HG02623 (cell line): ENCODE measurements around the gene CDC14C.
"Not testable (repeated sequence)": the region's sequence is repeated elsewhere in the genome, so short reads cannot be mapped to it uniquely, and the experiment has no call there.

Experiments
- ATAC-seq: cut with Tn5 transposase; IDR thresholded peaks from one replicate; pipeline ENCODE4 v1.9.1; 2021; ENCODE audit warnings: moderate library complexity; ENCODE audit not compliant: unreplicated experiment

The CDC14C gene

DNA sequence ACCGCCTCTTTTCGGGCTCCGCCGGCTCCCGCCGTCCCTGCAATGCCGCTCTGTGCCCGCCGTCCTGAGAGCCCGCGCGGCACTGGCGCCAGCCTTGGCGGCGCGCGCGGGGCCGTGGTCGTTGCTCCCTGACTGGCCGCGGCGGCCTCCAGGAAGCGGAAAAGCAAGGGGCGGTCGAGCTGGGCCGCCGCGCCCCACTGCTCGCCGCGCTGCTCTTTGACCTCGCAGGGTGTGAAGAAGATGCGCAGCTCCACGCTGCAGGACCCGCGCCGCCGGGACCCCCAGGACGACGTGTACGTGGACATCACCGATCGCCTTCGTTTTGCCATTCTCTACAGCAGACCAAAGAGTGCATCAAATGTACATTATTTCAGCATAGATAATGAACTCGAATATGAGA is at the start of gene CDC14C:
Gene CDC14C (plus strand): TSS at position 115 of the 400 bp plus-strand sequence. CDS start 126 bp downstream, at position 241.
- no peak for ATAC-seq

DNA sequence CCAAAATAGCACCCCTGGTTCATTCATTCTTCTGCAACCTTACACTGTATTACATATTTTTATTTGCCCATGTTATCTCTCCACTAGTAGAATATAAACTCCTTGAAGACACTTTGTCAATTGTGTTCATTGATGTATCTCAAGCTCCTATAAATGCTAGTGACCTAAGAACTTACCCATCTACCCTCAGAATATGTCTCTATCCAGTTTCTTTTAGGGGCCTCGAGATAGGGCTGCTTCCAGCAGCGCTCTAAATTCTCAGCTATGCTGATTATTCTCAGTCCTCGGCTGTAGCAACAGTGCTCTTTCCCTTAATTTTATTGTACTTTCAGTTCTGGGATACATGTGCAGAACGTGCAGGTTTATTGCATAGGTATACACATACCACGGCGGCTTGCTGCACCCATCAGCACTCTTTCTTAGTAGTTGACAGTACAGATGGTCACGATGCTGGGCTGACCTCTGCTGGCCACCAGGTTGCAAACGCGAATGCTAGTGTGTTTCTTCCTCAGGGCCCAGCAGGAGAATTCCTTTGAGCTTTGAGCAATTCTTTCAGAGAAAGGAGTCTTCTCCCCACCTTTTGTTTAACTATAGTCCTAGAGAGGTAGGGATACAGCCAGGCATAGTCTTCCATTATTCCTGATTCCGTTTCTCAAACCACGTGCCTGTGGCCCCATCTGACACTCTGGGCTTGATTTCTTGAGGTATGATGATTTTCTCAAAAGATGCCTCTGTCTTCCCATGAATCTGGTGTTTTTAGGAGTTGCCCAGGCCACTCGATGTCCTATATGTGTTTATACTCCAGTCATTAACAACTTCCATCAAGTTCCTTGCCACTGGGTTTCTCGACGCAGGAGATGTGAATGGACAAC is 49.1 kb upstream of the CDC14C start:
- no peak for ATAC-seq

DNA sequence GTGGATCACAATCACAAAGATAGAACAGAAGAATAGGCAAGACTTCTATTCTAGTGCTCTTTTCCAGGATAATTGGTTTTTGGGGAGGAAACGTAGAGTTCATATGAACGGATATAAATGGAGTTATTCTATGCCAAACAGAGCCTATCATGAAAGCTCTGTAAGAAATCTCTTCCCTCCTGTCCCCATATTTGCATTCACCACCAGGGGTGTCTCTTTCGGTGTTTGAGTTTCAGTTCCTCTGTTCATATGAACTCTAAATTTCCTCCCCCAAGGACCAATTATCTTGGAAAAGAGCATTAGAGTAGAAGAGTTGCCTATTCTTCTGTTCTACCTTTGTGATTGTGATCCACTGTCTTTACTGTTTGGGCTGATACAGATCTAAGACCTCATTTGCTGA is 48.3 kb upstream of the CDC14C start:
- no peak for ATAC-seq

DNA sequence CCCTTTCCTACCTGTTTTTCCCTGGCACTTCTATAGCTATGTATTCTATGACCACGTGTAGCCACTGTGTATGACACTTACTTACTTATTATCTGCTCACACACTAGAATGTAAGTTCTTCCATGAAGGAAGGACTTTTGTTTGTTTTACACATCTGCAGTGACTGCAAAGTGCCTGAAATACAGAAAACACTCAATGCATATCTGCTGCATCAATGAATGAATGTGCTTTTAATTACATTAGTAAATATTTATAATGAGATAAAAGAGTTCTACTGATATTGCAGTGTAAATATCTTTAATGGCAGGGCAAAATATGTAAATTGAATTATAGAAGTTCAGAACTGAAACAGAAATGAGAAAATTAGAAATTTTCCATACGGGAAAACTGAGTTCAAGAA is 43.5 kb upstream of the CDC14C start:
- no peak for ATAC-seq

DNA sequence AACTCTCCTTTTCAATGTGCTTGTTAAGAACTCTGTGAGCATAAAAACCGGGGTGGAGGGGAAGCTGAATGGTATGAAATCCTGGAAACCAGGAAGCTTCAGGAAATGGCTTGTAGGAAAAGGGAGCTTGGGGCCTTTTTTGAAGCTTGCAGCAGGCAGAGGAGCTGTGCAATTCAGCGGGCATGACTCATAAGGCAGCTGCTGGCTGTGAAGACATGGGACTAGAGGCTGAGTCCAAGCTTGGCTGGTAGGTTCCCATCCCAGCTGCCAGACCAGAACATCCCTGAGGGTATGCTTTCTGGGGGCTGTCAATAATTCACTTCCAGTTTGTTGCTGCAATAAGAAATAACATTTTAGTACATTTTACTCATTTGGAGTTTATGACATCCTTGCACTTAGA is 36.8 kb upstream of the CDC14C start:
- no peak for ATAC-seq

DNA sequence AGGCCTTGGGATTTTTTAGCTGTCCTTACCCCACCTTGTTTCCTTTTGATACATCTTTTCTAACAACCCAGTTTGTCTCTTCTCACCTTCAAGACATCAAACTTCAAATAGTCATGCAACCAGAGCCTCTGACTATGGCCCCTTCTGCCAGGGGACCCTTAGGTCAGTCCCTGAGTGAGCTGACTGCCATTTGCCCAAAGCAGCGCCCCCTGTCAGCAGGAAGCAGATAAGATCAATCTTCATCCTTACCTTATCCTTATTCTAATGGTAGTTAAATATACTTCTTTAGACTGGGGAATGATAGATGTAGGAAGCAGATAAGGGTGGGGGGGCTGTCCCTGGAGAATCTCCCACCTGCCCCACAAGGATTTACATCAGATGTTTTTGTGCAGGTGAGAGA is 29.8 kb upstream of the CDC14C start:
- no peak for ATAC-seq

DNA sequence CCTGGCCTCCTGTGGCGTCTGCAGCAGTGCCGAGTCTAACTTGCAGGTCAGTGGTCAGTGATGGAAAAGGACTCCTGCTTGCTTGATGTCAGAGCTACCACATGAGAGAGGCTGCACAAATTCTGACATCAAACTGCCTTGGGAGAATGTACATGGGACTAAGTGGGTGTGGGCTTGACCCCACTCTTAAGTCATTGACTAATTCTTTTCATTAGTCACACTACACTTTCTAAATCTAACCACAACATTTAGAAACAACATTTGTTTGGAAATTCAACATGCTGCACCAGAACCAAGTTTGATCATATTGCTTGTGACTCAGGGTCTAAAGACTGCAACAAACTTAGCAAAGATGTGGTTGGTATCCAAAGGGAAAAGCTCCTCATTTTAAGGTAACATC is 24.4 kb upstream of the CDC14C start:
- ATAC-seq, result no peak

DNA sequence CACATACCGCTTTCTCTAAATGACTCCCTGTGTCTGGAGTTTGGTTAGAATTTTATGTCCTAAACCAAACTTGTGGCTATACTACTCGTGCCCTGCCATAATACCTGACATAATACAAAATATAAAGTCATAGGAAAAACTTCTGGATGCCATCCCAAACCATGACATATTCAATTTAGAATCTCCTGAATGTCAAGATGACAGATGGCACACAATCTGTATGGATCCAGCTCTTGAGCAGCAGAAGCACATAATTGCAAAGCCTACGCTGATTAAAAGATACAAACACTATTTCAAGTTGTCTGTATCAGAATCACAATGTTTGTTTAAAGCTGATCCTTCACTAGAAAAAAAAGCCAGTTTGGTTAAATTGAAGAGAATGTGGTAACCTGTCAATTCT is 22.4 kb upstream of the CDC14C start:
- no peak for ATAC-seq

DNA sequence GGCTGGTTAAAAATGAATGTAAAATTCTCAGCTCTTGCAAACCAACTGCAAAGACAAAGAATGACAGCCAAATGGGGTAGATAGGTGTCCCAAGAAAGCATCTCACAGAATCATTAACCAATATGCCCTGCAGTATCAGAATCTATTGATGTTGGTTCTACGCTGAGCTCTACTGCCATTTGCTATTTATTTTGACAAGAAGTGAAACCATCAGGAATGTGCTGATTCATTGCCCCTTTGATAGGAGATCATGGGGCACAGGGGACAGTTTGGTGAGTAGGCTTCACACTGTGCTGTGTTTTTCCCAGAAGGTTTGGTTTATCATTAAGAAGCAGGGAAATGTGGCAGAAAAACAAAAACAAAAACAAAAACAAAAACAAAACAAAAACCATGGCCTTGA is 19.4 kb upstream of the CDC14C start:
- no peak for ATAC-seq

DNA sequence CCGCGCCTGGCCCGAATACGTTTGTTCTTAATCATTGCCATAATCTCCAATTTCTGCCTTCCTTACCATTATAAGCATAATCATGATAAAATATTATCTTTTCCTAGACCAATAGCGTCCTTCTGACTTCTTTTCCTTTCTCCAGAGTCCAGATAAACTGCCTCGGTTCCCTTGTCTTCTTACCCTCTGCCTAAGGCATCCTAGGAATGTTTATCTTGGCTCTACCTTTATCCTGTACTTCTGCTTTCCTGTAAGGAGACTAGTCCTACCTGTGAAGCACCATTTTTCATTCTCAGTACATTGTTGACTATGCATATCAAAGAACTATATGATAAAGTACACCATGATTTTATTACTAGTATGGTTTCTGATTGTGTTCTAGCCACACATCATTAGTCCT is 18.7 kb upstream of the CDC14C start:
- not testable (repeated sequence) for ATAC-seq

DNA sequence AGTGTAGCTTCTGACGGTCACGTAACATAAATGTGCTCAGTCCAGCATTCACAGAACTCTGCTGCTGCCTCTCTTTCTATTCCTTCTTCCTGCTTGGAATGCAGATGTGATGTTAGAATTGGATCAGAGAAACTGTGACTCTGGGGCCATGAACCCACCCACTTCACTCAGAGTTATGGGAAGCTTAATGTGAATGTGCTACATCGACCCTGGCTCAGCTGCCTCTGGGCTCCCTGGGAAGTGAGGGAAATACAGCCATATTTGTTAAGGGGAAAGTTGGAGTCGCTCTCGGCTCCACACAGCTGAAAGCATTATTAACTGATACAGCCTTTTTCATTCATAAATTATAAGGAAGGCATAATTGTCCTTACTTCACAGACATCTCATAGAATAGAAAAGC is 14.5 kb upstream of the CDC14C start:
- ATAC-seq, result not testable (repeated sequence)

DNA sequence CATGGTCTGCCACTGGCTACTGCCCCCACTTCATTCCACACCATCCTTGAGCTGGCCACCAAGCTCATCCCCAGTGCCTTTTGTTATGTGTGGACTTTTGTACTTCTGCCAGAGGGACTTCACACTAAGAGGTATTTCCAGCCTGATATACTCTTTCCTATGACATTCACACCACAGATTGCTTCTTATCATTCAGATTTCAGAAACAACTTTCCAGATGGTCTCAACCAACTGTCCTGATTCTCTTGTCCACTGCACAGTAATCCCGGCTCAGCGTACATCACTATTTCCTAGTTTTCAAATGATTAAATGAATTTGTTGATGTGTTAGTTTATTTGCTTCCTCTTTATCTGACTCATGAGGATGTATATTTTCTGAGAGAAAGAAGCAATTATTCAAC is 7.1 kb downstream of the CDC14C start:
- ATAC-seq, result no peak

DNA sequence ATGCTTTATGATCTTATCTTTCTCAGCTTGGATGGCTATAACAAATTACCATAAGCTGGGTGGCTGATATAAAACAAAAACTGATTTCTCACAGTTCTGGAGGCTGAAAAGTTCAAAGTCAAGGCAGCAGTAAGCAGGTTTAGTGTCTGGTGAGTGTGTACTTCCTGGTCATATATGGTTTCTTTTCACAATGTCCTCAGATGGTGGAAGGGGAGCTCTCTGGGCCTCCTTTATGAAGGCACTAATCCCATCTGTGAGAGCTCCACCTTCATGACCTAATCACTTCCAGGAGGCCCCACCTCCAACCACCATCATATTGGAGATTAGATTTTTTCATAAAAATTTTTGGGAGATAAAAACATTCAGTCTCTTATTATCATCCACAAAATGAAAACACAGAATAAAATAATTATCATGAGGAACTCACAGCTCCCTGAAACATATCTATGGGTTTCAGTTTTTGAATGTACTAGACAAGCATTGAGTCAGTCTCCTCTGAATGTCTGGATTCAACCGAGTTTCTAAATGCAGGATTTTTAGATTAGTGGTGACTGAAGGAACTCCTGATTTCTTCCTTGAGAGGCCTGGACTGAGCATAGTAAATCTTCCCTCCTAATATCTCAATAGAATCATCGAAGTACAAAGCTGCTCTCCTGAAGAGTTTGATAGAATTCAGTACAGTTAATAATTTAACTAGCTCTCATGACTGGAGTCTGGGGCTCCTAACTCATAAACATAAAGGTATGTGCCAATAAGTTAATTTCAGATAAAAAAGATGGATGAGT is 8.0 kb downstream of the CDC14C start:
- no peak for ATAC-seq

DNA sequence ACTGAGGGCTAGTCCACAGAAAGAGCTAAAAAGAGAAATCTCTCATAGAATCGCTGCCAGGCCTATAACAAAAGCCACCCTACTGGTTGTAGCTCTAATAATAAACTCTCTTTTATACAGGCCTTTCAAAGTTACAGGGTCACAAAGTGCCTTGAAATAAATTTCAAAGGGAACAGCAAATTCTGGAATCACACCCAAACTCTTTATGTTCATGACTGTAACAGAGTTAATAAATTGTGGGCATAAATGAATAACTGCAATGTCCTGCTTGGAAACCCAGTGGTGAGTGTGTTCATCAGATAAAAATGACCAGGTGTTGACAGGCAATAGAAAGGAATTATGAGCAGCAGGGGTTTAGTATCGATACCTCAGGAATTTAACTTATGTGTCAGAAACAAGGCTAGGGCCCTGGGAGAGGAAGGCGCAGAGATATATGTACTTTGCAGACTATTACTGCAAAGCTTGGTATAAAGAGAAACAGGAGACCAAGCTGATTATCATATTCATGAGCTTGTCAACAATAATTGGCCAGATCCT is 9.3 kb downstream of the CDC14C start:
- no peak for ATAC-seq

DNA sequence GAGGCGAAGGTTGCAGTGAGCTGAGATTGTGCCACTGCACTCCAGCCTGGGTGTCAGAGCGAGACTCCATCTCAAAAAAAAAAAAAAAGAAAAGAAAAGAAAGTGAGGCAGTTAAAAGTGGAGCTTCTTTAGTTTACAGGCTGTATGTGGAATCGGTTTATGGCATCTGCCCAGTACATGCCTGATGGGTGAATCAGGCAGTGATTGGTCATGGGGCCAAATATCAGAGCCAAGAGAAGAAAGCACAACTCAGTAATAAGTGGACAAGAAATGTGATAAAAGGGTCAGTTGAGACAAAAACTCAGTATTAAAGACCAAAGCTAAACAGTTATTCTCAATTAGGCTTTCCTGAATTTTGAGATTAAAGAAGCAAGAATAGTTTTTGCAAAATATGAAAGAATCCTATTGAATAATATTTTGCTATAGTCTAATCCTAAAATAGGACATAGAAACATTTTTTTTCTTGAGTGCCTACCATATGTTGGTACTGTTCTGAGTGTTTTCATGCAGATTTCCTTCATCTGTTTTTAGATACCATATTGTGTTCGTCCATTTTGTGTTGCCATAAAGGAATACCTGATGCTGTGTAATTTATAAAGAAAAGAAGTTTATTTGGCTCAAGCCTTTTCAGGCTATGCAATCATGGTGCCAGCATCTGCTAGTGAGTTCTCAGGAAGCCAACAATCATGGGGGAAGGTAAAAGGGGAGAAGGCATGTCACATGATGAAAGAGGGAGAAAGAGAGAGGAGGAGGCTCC is 14.4 kb downstream of the CDC14C start:
- ATAC-seq, result no peak

DNA sequence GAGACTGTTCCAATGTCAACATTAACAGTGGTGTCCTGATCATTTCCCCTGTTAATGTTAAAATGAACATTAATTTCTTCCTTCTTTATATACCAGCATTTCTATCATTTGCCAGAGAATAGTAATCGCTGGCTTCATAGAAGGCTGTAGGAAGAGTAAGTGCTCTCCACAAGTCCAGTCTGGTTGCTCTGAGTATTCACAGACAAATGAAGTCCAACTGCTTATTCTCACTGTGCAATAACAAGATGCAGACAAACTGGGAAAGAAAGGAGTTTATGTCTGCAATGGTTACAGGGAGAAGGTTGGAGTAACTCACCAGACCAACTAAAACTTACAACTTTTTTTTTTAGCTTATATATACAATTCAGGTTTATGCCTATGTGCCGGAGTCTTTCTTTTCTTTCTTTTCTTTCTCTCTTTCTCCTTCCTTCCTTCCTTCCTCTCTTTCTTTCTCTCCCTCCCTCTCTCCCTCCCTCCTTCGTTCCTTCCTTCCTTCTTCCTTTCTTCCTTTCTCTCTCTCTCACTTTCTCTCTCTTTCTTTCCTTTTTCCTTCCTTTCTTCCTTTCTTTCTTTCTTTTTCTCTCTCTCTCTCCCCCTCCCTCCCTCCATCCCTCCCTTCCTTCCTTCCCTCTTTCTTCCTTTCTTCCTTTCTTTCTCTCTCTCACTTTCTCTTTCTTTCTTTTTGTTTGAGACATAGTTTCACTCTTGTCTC is 19.1 kb downstream of the CDC14C start:
- ATAC-seq, result no peak

DNA sequence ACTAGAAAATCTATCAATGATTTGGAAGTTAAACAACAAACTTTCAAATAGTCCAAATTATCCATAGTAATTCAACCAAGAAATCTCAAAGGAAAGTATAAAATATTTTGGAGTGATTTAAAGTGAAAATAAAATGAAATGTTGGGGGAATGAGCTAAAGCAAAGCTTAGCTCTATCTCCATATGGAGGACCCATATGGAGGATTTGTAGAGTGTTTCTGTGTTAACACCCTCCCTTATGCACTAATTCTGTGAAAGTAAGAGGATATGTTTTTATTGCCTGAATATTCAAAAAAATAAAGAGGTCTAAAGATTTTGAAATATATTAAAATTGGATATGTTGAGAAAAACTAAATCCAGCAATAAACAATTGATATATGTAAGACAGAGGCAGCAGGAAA is 31.6 kb downstream of the CDC14C start:
- no peak for ATAC-seq

DNA sequence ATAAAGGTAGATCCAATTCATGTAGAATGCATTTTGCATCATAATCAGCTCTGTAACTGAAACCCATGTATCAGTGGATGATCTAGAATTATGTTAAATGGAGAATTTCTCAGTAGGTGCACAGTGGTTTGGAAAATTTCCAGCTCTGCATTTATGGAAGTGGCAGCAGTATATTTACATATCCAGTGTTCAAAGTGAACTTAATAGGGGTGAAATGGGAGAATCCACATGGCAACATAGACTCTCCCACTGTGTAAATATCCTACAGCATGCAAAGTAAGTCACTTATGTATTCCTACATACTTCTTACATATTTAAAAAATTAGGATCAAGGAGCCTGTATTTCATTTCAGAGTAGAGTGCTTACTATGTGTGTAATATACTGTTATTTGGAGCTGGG is 35.3 kb downstream of the CDC14C start:
- ATAC-seq, result no peak

DNA sequence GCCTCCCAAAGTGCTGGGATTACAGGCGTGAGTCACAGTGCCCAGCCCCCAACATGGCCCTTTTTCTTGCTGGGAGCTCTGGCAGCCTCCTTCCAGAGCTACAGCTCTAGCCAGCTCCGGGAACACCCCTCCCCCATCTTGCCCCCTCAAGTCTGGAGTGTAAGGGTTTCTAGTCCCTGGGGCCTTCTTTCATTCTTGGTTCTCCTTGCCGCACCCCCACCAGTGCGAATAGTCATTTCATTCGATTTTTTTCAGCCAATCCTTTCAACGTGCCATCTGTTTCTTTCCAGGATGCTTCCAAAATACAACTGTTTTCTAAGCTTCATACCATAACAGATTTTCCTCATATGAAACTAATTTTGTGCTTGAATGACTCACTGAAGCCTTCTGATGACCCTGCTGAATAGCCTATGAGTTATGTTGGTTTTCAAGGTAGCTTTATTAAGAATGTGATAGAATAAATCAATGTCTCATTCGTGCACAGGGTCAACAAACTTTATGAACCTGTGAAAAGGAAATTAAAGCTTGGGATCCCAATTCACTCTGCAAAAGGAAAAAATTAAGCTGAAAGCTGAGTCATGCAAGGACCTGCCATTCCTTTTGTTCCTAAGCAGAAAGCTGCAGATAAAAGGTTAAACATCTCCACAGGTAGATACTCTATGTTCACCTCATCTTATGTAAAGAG is 38.6 kb downstream of the CDC14C start:
- no peak for ATAC-seq

DNA sequence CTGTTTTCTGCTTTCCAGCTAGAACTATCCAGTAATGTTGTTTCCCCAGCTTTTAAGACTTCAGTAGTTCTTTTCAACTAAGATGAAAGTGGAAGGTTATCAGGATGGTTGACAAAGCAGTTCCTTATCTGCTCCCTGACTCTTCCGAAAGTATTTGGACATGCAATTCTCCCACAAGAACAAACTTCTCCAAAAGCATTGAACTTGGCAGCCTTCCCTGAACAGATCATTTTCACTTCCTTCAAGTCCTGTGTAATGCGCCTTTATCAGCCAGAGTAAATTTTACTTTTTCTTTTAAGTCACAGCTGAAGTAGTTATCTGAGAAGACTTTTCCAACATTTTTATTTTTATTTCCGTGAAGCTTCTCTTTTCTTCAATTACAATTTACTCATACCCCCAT is 39.7 kb downstream of the CDC14C start:
- ATAC-seq, result no peak
